GM19328 (cell line): ENCODE measurements around the gene SLC8A3.

Experiments used
- ATAC-seq: cut with Tn5 transposase; IDR thresholded peaks from one replicate; pipeline ENCODE4 v1.9.1; 2021; ENCODE audit warnings: mild to moderate bottlenecking, moderate library complexity; ENCODE audit not compliant: unreplicated experiment

SLC8A3 gene

GRCh38 chr14:70029296-70030132 lies 159.2 kb downstream of the SLC8A3 start:
- ATAC-seq: no peak

- no peak for ATAC-seq
Measured at GRCh38 chr14:70027785-70028428, 160.8 kb downstream of the SLC8A3 start.

GRCh38 chr14:70023871-70024270 lies 164.9 kb downstream of the SLC8A3 start:
- no peak for ATAC-seq

- ATAC-seq: no peak
Measured at GRCh38 chr14:70022771-70023445, 165.8 kb downstream of the SLC8A3 start.

- no peak for ATAC-seq
Measured at GRCh38 chr14:70021548-70022220, 167.1 kb downstream of the SLC8A3 start.

GRCh38 chr14:70020352-70021170 lies 168.2 kb downstream of the SLC8A3 start:
- ATAC-seq: no peak

GRCh38 chr14:70019695-70020094 lies 169.1 kb downstream of the SLC8A3 start:
- ATAC-seq: no peak

- ATAC-seq: no peak
Measured at GRCh38 chr14:70018713-70019211, 170.0 kb downstream of the SLC8A3 start.

GRCh38 chr14:70018230-70018629 lies 170.5 kb downstream of the SLC8A3 start:
- no peak for ATAC-seq

- no peak for ATAC-seq
Measured at GRCh38 chr14:70014406-70015095, 174.2 kb downstream of the SLC8A3 start.

GRCh38 chr14:70013271-70013873 lies 175.4 kb downstream of the SLC8A3 start:
- ATAC-seq: no peak

GRCh38 chr14:70011708-70012107 lies 177.0 kb downstream of the SLC8A3 start:
- no peak for ATAC-seq

- ATAC-seq: no peak
Measured at GRCh38 chr14:70011098-70011497, 177.7 kb downstream of the SLC8A3 start.

- no peak for ATAC-seq
Measured at GRCh38 chr14:70009961-70010360, 178.8 kb downstream of the SLC8A3 start.

GRCh38 chr14:70008284-70009262 lies 180.2 kb downstream of the SLC8A3 start:
- ATAC-seq: no peak

GRCh38 chr14:70006699-70007098 lies 182.1 kb downstream of the SLC8A3 start:
- no peak for ATAC-seq

- no peak for ATAC-seq
Measured at GRCh38 chr14:70005281-70005805, 183.4 kb downstream of the SLC8A3 start.

GRCh38 chr14:70004791-70005190 lies 184.0 kb downstream of the SLC8A3 start:
- no peak for ATAC-seq
